Testis (tissue), 2 donors: ENCODE measurements around the gene C6orf52.
"Not testable (repeated sequence)": the region's sequence is repeated elsewhere in the genome, so short reads cannot be mapped to it uniquely, and the experiment has no call there.

Source experiments
- POLR2A ChIP-seq: fragments of 450-650 bp; IDR thresholded peaks from one replicate; pipeline ENCODE4 v1.6.1; 2017; ENCODE audit warnings: antibody characterized with exemption, mild to moderate bottlenecking, moderate library complexity
- TF ChIP-seq, protein P1 (sequence below), 3 experiments: fragments of 450-650 bp in 2 of 3; fragments of 200-600 bp in 1 of 3; sonication (generic) in 1 of 3; IDR thresholded peaks; one replicate each; pipeline ENCODE4 v1.5.1; 2016 to 2019; ENCODE audit warnings: antibody characterized with exemption in 3 of 3, mild to moderate bottlenecking in 2 of 3, moderate library complexity in 1 of 3

DNA sequence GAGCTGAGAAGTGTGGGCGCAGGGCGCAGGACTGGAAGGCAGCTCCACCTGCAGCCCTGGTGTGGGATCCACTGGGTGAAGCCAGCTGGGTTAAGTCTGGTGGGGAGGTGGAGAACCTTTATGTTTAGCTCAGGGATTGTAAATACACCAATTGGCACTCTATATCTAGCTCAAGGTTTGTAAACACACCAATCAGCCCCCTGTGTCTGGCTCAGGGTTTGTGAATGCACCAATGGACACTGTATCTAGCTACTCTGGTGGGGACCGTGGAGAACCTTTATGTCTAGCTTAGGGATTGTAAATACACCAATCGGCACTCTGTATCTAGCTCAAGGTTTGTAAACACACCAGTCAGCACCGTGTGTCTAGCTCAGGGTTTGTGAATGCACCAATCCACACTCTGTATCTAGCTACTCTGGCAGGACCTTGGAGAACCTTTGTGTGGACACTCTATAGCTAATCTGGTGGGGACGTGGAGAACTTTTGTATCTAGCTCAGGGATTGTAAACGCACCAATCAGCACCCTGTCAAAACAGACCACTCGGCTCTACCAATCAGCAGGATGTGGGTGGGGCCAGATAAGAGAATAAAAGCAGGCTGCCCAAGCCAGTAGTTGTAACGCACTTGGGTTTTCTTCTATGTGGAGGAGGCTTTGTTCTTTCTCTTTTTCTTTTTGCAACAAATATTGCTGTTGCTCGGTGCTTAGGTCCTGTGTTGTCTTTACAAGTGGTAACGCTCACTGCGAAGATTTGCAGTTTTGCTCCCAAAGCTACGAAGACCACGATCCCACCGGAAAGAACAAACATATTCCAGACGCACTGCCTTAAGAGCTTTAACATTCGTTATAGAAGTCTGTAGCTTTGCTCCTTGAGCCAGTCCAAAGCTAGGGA is 26.8 kb upstream of the C6orf52 start:
- TF ChIP-seq, protein P1, sequence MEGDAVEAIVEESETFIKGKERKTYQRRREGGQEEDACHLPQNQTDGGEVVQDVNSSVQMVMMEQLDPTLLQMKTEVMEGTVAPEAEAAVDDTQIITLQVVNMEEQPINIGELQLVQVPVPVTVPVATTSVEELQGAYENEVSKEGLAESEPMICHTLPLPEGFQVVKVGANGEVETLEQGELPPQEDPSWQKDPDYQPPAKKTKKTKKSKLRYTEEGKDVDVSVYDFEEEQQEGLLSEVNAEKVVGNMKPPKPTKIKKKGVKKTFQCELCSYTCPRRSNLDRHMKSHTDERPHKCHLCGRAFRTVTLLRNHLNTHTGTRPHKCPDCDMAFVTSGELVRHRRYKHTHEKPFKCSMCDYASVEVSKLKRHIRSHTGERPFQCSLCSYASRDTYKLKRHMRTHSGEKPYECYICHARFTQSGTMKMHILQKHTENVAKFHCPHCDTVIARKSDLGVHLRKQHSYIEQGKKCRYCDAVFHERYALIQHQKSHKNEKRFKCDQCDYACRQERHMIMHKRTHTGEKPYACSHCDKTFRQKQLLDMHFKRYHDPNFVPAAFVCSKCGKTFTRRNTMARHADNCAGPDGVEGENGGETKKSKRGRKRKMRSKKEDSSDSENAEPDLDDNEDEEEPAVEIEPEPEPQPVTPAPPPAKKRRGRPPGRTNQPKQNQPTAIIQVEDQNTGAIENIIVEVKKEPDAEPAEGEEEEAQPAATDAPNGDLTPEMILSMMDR (IDR thresholded peaks at IDR 0.05): not testable (repeated sequence)
- TF ChIP-seq POLR2A: peak; percentile 63
